ENCODE data around the gene COL6A6.

DNA sequence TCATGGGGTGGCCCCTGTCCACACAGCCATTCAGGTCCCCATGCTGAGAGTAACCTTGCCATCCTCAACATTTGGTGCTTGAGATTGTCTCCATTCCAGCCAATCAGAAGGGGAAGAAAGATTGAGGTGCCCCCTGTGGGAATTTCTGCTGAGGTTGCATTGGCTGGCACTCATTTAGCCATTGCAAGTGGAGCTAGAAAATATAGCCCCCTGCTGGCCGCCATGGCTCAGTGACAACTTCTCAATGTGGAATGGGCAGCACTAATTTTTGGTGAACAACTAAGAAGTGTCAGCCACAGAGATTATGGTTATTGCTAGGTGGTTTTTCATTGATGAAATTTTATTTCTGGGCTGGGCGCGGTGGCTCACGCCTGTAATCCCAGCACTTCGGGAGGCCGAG is 22.0 kb downstream of the COL6A6 start:
- TF ChIP-seq, protein P1, sequence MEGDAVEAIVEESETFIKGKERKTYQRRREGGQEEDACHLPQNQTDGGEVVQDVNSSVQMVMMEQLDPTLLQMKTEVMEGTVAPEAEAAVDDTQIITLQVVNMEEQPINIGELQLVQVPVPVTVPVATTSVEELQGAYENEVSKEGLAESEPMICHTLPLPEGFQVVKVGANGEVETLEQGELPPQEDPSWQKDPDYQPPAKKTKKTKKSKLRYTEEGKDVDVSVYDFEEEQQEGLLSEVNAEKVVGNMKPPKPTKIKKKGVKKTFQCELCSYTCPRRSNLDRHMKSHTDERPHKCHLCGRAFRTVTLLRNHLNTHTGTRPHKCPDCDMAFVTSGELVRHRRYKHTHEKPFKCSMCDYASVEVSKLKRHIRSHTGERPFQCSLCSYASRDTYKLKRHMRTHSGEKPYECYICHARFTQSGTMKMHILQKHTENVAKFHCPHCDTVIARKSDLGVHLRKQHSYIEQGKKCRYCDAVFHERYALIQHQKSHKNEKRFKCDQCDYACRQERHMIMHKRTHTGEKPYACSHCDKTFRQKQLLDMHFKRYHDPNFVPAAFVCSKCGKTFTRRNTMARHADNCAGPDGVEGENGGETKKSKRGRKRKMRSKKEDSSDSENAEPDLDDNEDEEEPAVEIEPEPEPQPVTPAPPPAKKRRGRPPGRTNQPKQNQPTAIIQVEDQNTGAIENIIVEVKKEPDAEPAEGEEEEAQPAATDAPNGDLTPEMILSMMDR (IDR thresholded peaks at IDR 0.05): peak in 4 of 6 experiments; percentile 24 to 63 (median 54)
- TF ChIP-seq POLR2A (IDR thresholded peaks at IDR 0.05): no peak

Measured in thyroid gland (tissue), 4 donors.